H9 (cell line): ENCODE data around the gene FAM43A. TPM values are rescaled to one million over a fixed set of nuclear protein-coding genes. Genes with fewer than 3 reads are reported as not detected.

Experiments used
- DNase-seq: peaks from one replicate; pipeline ENCODE4 v3.0.0-alpha.2; 2017
- H2AFZ ChIP-seq: one replicate; pipeline ENCODE4 v1.6.1; 2013; ENCODE audit warnings: mild to moderate bottlenecking, low read length, control low read depth, moderate library complexity
- H2AK5ac ChIP-seq: 2 replicates; pipeline ENCODE4 v1.6.1; 2013; ENCODE audit warnings: low read length, control low read depth, mixed read lengths; ENCODE audit not compliant: insufficient read length
- H2BK120ac ChIP-seq: one replicate; pipeline ENCODE4 v1.6.1; 2013; ENCODE audit warnings: low read depth, mild to moderate bottlenecking, low read length, control low read depth, inconsistent platforms; ENCODE audit not compliant: poor library complexity, severe bottlenecking
- H2BK12ac ChIP-seq: 2 replicates; pipeline ENCODE4 v1.6.1; 2013; ENCODE audit warnings: low read length, control low read depth, mixed read lengths, low read depth; ENCODE audit not compliant: insufficient read length
- H2BK15ac ChIP-seq: 2 replicates; pipeline ENCODE4 v1.6.1; 2013; ENCODE audit warnings: low read depth, low read length, control low read depth
- H2BK20ac ChIP-seq: one replicate; pipeline ENCODE4 v1.6.1; 2013; ENCODE audit warnings: low read depth, mild to moderate bottlenecking, low read length, control low read depth, inconsistent platforms; ENCODE audit not compliant: poor library complexity, severe bottlenecking
- H2BK5ac ChIP-seq: 2 replicates; pipeline ENCODE4 v1.6.1; 2013; ENCODE audit warnings: low read length, control low read depth, mixed read lengths; ENCODE audit not compliant: insufficient read length
- H3K14ac ChIP-seq: 2 replicates; pipeline ENCODE4 v1.6.1; 2013; ENCODE audit warnings: low read length, control low read depth; ENCODE audit not compliant: insufficient read depth
- H3K18ac ChIP-seq: 2 replicates; pipeline ENCODE4 v1.6.1; 2013; ENCODE audit warnings: low read depth, mild to moderate bottlenecking, mixed read lengths, low read length, control low read depth; ENCODE audit not compliant: insufficient read length
- H3K23ac ChIP-seq: 2 replicates; pipeline ENCODE4 v1.6.1; 2013; ENCODE audit warnings: low read length, control low read depth, mixed read lengths, low read depth; ENCODE audit not compliant: insufficient read length
- H3K23me2 ChIP-seq: 2 replicates; pipeline ENCODE4 v1.6.1; 2013; ENCODE audit warnings: low read depth, mild to moderate bottlenecking, mixed read lengths, low read length, control low read depth; ENCODE audit not compliant: insufficient read length, poor library complexity, severe bottlenecking
- H3K27ac ChIP-seq: 2 replicates; pipeline ENCODE4 v1.5.1; 2013; ENCODE audit warnings: low read length, control low read depth, mixed read lengths, low read depth; ENCODE audit not compliant: insufficient read length
- H3K27me3 ChIP-seq: 2 replicates; pipeline ENCODE4 v1.6.1; 2013; ENCODE audit warnings: low read length, control low read depth, inconsistent platforms; ENCODE audit not compliant: insufficient read depth
- H3K4ac ChIP-seq: 2 replicates; pipeline ENCODE4 v1.6.1; 2013; ENCODE audit warnings: low read depth, mild to moderate bottlenecking, control low read depth, inconsistent platforms, low read length, moderate library complexity
- H3K4me1 ChIP-seq: 2 replicates; pipeline ENCODE4 v1.6.1; 2013; ENCODE audit warnings: low read length, control low read depth, inconsistent platforms; ENCODE audit not compliant: insufficient read depth
- H3K4me2 ChIP-seq: 2 replicates; pipeline ENCODE4 v1.6.1; 2013; ENCODE audit warnings: low read length, control low read depth, mixed read lengths; ENCODE audit not compliant: insufficient read length, insufficient read depth
- H3K56ac ChIP-seq: 2 replicates; pipeline ENCODE4 v1.6.1; 2013; ENCODE audit warnings: low read depth, mild to moderate bottlenecking, mixed read lengths, low read length, control low read depth; ENCODE audit not compliant: insufficient read length
- H3K79me1 ChIP-seq: 2 replicates; pipeline ENCODE4 v1.6.1; 2013; ENCODE audit warnings: low read depth, mild to moderate bottlenecking, moderate library complexity, low read length, control low read depth, inconsistent platforms; ENCODE audit not compliant: insufficient read depth, poor library complexity, severe bottlenecking
- H3K79me2 ChIP-seq: 2 replicates; pipeline ENCODE4 v1.6.1; 2013; ENCODE audit warnings: low read length, control low read depth, inconsistent platforms; ENCODE audit not compliant: insufficient read depth
- H3K9ac ChIP-seq: 2 replicates; pipeline ENCODE4 v1.6.1; 2013; ENCODE audit warnings: low read length, control low read depth, mixed read lengths; ENCODE audit not compliant: insufficient read length; ENCODE audit errors: extremely low read depth
- H3K9me3 ChIP-seq: one replicate; pipeline ENCODE4 v1.6.1; 2013; ENCODE audit warnings: low read depth, low read length, inconsistent platforms; ENCODE audit not compliant: control insufficient read depth
- H3T11ph ChIP-seq: one replicate; pipeline ENCODE4 v1.6.1; 2013; ENCODE audit warnings: mild to moderate bottlenecking, low read length, control low read depth, inconsistent platforms
- H4K20me1 ChIP-seq: one replicate; pipeline ENCODE4 v1.6.1; 2013; ENCODE audit not compliant: control insufficient read depth, insufficient read length, insufficient read depth
- H4K5ac ChIP-seq: 2 replicates; pipeline ENCODE4 v1.6.1; 2013; ENCODE audit warnings: low read depth, mild to moderate bottlenecking, mixed read lengths, low read length, control low read depth; ENCODE audit not compliant: insufficient read length
- H4K8ac ChIP-seq: replicated peaks from 2 replicates; pipeline ENCODE4 v1.6.1; 2013; ENCODE audit warnings: low read length, control low read depth, mixed read lengths, low read depth; ENCODE audit not compliant: insufficient read length
- H4K91ac ChIP-seq: 2 replicates; pipeline ENCODE4 v1.6.1; 2013; ENCODE audit warnings: low read depth, mild to moderate bottlenecking, moderate library complexity, mixed read lengths, low read length, control low read depth; ENCODE audit not compliant: insufficient read length
- H3K27ac Mint-ChIP-seq, 3 experiments: 2 replicates in 2 of 3; 3 replicates in 1 of 3; pipeline ENCODE4 v1.8.0; 2020 to 2021; ENCODE audit warnings: mixed read lengths in 3 of 3, mild to moderate bottlenecking in 1 of 3, moderate library complexity in 1 of 3
- H3K27me3 Mint-ChIP-seq: 2 replicates; pipeline ENCODE4 v1.8.0; 2021; ENCODE audit warnings: low read depth, mild to moderate bottlenecking, moderate library complexity, mixed read lengths
- H3K36me3 Mint-ChIP-seq, 3 experiments: 2 replicates in 2 of 3; 3 replicates in 1 of 3; pipeline ENCODE4 v1.8.0; 2020 to 2021; ENCODE audit warnings: low read depth in 3 of 3, mixed read lengths in 3 of 3; ENCODE audit not compliant: insufficient read depth in 1 of 3
- H3K4me1 Mint-ChIP-seq, 2 experiments: 2 replicates each; pipeline ENCODE4 v1.8.0; 2020; ENCODE audit warnings: mixed read lengths in 2 of 2
- H3K4me3 Mint-ChIP-seq, 2 experiments: 2 replicates in 1 of 2; 3 replicates in 1 of 2; pipeline ENCODE4 v1.8.0; 2020 to 2021; ENCODE audit warnings: mild to moderate bottlenecking in 2 of 2, mixed read lengths in 2 of 2, moderate library complexity in 1 of 2
- H3K9me3 Mint-ChIP-seq, 2 experiments: 2 replicates in 1 of 2; 3 replicates in 1 of 2; pipeline ENCODE4 v1.8.0; 2020; ENCODE audit warnings: mild to moderate bottlenecking in 2 of 2, mixed read lengths in 2 of 2, moderate library complexity in 1 of 2
- CTCF ChIP-seq: fragments of 200-600 bp; sonication (generic); conservative IDR thresholded peaks from 3 replicates; pipeline ENCODE4 v1.8.0; 2021; ENCODE audit warnings: antibody characterized with exemption, mild to moderate bottlenecking
- WGBS: extraction: QIAGEN DNeasy Blood & Tissue Kit; methylation state at CpG from one replicate; pipeline ENCODE4 v1.1.7; 2013; ENCODE audit warnings: missing lambda C conversion rate, low lambda C conversion rate, mixed read lengths; ENCODE audit not compliant: insufficient read length; ENCODE audit errors: extremely low coverage; 5-methylcytosine and 5-hydroxymethylcytosine counted together
- total RNA-seq: library from RNA; stranded (reverse); gene quantifications from 2 replicates; pipeline ENCODE4 v1.2.1, GENCODE V29; 2021

Gene FAM43A
- total RNA-seq, 1 experiment from 2014 or later: 2.7 TPM

GRCh38 chr3:194718079-194718478 is 32.4 kb downstream of the FAM43A start:
- Histone ChIP-seq H4K8ac (no peak overlapping the region), H3K23ac (no peak overlapping the region), H3K4ac (no peak overlapping the region), H2BK12ac (no peak overlapping the region), H3K27ac (no peak overlapping the region), H3K79me2 (no peaks in the 10 kb centered on the region), H3K14ac (no peak overlapping the region), H2BK120ac (no peak overlapping the region), H3K56ac (no peak overlapping the region), H2BK15ac (no peak overlapping the region), H2BK20ac (no peak overlapping the region), H3T11ph (no peak overlapping the region), H2BK5ac (no peak overlapping the region), H2AFZ (no peak overlapping the region), H3K18ac (no peak overlapping the region), H3K23me2 (peaks cover 4% of the 10 kb centered on the region), H3K4me2 (no peak overlapping the region), H4K5ac (no peak overlapping the region), H3K79me1 (no peaks in the 10 kb centered on the region), H3K27me3 (no peaks in the 10 kb centered on the region), H4K20me1 (no peaks in the 10 kb centered on the region), H3K9me3 (no peaks in the 10 kb centered on the region), H3K4me1 (no peaks in the 10 kb centered on the region), H2AK5ac (no peak overlapping the region), H4K91ac (no peak overlapping the region), H3K9ac (no peak overlapping the region)
- TF ChIP-seq CTCF: no peak
- Mint-ChIP-seq H3K4me3 (no peak overlapping the region), H3K27ac (no peak overlapping the region), H3K36me3 (no peaks in the 10 kb centered on the region), H3K9me3 (no peaks in the 10 kb centered on the region), H3K27me3 (no peaks in the 10 kb centered on the region), H3K4me1 (peaks cover 3 to 5% of the 10 kb centered on the region in 2 experiments; a peak in 3 of 4 replicates)
- no peak for DNase-seq
- WGBS: no CpG with 5 or more reads among the region's 2 CpGs
